Skeletal muscle cell (primary cell): ENCODE data around the gene U2SURP.
"Not testable (repeated sequence)": the region's sequence is repeated elsewhere in the genome, so short reads cannot be mapped to it uniquely, and the experiment has no call there.

Source experiments
- DNase-seq: peaks from one replicate; pipeline ENCODE4 v3.0.0-alpha.2; 2010; ENCODE audit warnings: low read depth
- H3K4me3 ChIP-seq: 2 replicates; pipeline ENCODE4 v1.5.1; 2011; ENCODE audit warnings: low read depth, mild to moderate bottlenecking, control low read depth, low read length, moderate library complexity

U2SURP gene

GRCh38 chr3:143064777-143065176 lies 63.4 kb downstream of the U2SURP start:
- no peak for DNase-seq
- H3K4me3 ChIP-seq = no peak overlapping the region

GRCh38 chr3:143065364-143065763 lies 64.0 kb downstream of the U2SURP start:
- no peak for DNase-seq
- no peak overlapping the region for H3K4me3 ChIP-seq

DNA sequence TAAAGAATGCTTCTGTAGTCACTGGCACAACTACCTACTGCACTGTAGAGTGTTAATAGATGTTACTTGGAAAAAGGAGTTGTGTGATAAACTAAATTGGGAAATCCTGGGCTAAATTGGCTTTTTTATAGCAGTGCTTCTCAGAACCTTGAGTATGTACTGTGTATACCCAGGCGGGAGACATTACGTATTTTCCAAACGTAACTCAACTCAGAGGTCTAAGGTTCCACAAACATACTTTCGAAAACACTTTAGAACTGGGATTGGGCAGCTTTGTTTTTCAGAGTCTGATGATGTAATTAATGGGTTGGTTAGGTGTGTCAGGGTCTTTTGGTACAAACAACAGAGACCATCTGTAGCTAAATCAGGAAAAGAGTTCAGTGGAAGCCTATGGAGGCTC lies 64.7 kb downstream of the U2SURP start:
- H3K4me3 ChIP-seq = no peak overlapping the region
- DNase-seq = no peak

DNA sequence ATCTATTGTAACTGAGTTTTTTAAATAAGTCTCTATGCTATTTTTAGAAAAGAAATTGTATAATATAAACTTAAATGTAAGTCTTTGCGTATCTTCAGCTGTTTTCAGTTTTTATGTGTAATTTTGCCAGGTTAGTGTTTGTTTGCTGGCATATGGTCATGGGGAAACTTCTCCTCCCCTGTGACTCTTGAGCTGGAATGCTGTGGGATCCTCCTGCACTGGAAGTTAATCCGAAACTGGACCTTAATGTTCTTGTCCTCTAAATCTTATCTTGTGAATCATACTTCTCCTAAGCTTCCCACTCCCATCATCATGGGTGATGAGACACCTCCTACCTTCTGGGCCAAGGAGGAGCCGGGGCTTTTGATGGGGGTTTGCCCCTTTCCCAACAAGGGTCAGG lies 65.8 kb downstream of the U2SURP start:
- no peak overlapping the region for H3K4me3 ChIP-seq
- peak; percentile 20 for DNase-seq

DNA sequence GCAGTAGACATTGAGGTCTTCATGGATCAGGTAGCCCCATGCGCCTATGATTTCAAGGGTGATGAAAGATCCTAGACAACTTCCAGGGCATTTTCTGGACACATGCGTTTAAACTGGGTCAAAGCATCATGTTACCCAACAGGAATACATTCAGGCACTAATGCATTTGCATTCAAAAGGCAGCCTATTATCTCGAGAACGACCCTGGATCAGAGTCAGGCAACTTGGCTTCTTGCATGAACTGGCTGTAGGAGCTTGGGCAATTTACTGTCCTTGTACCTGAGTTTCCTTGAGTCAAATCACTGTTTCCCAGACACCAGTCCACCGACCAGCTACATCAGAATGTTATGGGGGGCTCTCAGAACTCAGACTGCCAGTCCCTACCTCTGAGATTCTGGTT lies 66.7 kb downstream of the U2SURP start:
- no peak for DNase-seq
- no peak overlapping the region for H3K4me3 ChIP-seq

GRCh38 chr3:143070977-143071551 lies 69.7 kb downstream of the U2SURP start:
- H3K4me3 ChIP-seq = no peak overlapping the region
- peak; percentile 80 for DNase-seq

DNA sequence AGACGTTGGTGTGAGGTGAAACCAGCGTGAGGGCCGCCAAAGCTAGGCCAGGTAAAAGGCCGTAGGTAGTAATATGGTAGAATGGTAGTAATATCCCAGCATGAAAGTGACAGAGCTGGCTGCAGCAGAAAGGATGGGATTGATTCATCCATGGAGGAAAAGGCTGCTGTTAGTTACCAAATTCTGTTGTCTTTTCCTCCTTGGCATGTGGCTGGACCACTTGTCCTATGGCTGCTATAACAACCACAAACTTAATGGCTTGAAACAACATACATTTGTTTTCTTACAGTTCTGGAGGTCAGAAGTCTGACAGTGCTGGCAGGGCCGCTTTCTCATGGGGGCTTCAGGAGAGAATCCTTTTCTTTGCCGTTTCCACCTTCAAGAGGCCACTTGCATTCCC lies 70.4 kb downstream of the U2SURP start:
- no peak overlapping the region for H3K4me3 ChIP-seq
- no peak for DNase-seq

GRCh38 chr3:143072298-143073020 lies 71.1 kb downstream of the U2SURP start:
- not testable (repeated sequence) for H3K4me3 ChIP-seq, DNase-seq

GRCh38 chr3:143073541-143073940 lies 72.2 kb downstream of the U2SURP start:
- not testable (repeated sequence) for H3K4me3 ChIP-seq, DNase-seq

GRCh38 chr3:143073983-143074382 lies 72.6 kb downstream of the U2SURP start:
- H3K4me3 ChIP-seq, DNase-seq: not testable (repeated sequence)

DNA sequence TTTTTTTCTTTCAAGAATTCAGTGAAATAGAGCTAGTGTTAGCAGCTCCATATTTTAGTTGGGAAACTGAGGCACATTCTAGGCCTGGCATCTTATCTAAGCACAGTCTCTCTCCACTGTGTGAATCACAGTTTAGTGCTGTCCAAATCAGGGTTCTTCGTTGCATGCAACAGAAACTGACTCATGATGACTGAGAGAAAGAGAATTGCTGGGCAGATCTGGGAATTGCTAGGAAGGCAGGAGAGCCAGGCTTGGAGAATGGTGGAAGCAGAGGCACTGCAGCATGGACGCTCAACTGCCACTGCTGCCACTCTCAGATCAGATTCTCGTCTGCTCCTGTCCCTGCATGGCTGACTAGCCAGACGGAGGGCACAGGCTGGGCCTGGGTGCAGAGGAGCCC lies 77.5 kb downstream of the U2SURP start:
- no peak for DNase-seq
- H3K4me3 ChIP-seq = no peak overlapping the region

DNA sequence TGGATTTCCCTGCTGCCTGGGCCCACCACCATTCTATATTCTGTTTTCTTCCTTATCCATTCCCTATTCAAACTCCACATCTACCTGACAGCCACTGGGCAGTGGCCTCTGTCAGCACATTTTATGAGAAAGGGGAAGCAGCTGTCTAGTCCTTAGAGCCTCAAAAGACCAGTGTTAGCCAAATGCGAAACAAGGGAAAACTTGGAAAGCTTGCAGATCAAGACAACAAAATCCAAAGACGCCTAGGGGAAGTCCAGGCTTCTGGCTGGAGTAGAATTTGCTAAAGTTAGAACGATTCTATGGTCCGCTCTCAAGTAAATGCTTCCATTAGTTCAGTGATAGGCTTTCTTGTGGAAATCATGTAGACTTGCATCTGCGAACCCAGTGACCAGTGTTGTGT lies 78.8 kb downstream of the U2SURP start:
- DNase-seq = no peak
- H3K4me3 ChIP-seq = no peak overlapping the region

- H3K4me3 ChIP-seq = no peak overlapping the region
- no peak for DNase-seq
These were observed 80.0 kb downstream of the U2SURP start for GRCh38 chr3:143081365-143081764.

DNA sequence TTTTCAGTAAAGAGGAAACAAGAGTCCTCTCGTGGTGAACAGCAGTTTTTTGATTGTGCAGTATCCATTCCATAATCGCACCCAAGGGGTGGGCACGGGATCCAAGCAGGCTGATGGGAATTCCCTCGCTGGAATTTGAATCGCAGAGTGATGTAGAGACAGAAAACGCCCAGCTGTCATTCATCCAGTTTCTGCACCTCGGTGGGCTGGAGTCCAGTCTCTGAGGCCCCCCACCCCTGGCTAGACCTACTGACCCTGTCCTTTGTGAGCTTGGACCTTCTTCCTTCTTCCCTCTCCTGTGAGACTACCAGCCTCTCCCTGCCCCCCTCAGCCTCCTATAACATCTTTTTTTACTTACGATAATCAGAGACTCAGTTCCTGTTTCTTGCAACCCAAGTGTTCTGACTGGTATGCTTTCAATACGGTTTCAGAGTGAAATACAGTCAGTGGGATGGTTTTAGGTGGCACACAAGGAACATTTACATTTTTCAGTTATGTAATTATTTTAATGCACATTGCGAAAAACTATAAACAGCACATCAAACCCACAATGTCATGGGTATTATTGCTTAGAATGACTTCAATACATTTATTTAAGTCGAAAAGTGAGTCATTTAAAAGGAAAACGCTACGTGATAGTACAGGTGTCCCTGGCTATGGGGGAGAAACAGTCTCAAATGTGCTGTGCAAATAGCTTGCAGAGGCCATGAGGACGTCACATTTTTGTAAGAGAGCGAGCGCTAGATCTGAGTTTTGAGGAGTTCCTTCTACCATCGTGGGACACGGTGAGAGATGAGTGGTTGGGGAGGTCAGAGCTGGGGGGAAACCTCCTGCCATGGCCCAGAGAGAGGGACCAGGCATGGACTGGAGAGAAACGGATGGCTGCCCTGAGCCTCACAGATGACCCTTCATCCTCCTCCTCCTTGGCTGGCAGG lies 80.7 kb downstream of the U2SURP start:
- H3K4me3 ChIP-seq = no peak overlapping the region
- no peak for DNase-seq

DNA sequence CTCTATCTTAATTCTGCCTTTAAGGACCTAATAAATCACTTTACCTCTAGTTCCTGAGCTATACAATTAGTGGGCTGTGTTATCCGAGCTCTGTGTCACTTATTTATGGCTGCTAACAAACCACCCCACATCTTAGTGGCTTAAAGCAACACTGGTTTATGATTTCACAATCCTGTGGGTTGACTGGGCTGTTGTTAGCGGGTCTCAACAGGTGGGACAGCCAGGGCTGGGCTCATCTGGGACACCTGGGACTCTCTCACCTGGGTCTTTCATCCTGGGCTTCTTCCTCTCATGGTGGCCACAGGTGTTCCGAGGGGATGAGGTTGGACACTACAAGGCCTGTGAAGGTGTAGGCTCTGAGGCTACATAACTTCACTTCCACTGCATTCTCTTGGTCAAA lies 82.4 kb downstream of the U2SURP start:
- DNase-seq = no peak
- no peak overlapping the region for H3K4me3 ChIP-seq

DNA sequence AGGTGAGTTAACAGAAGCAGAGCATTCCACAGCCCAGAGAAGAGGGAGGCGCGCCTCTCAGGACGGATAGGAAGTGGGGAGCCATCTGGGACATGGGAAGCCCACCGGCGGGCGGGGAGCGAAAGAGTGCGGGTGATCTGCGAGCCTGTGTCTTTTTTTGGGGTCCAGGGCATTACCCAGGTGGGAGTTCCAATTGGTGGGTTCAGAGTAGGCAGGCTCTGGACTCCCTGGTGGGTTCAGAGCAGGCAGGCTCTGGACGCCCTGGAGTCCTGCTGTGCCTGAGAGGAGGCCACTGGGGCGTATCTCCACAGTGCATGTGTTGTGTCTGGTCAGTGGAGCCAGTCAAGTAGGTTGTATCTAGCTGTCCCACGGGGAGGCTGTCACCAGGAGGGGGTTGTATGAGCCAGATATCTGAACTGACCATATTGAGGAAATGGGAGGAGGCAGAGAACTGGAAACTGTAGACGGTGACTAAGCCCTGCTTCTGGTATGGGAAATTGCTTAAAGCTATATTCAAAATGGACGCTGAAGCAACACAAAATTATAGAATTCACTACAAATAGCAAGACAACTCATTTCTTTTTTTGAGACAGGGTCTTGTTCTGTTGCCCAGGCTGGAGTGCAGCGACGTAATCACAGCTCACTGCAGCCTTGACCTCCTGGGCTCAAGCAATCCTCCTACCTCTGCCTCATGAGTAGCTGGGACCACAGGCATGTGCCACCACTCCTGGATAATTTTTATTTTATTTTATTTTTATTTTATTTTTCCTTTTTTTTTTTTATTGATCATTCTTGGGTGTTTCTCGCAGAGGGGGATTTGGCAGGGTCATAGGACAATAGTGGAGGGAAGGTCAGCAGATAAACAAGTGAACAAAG lies 83.7 kb downstream of the U2SURP start:
- no peak overlapping the region for H3K4me3 ChIP-seq
- DNase-seq = peak; percentile 41

- no peak overlapping the region for H3K4me3 ChIP-seq
- no peak for DNase-seq
These were observed 87.5 kb downstream of the U2SURP start for GRCh38 chr3:143088835-143089234.

GRCh38 chr3:143089965-143090364 lies 88.6 kb downstream of the U2SURP start:
- H3K4me3 ChIP-seq = no peak overlapping the region
- no peak for DNase-seq

GRCh38 chr3:143090486-143090885 lies 89.1 kb downstream of the U2SURP start:
- peak; percentile 8 for DNase-seq
- H3K4me3 ChIP-seq = no peak overlapping the region
